ENCODE data around the gene CTSL.
"Not testable (repeated sequence)": the region's sequence is repeated elsewhere in the genome, so short reads cannot be mapped to it uniquely, and the experiment has no call there.

Gene CTSL

GRCh38 chr9:87725356-87725899 is 491 bp upstream of the CTSL start:
- DNase-seq = no peak

- DNase-seq = no peak
These were observed 3.3 kb downstream of the CTSL start for GRCh38 chr9:87729246-87729645.

GRCh38 chr9:87731321-87731720 is 5.4 kb downstream of the CTSL start:
- no peak for DNase-seq

GRCh38 chr9:87732344-87732743 is 6.4 kb downstream of the CTSL start:
- DNase-seq = no peak

GRCh38 chr9:87732756-87733155 is 6.8 kb downstream of the CTSL start:
- no peak for DNase-seq

GRCh38 chr9:87733273-87734052 is 7.5 kb downstream of the CTSL start:
- no peak for DNase-seq

- no peak for DNase-seq
These were observed 8.2 kb downstream of the CTSL start for GRCh38 chr9:87734106-87734505.

GRCh38 chr9:87739546-87739945 is 13.6 kb downstream of the CTSL start:
- no peak for DNase-seq

- no peak for DNase-seq
These were observed 14.3 kb downstream of the CTSL start for GRCh38 chr9:87740209-87740608.

- DNase-seq = no peak
These were observed 15.4 kb downstream of the CTSL start for GRCh38 chr9:87741326-87741725.

GRCh38 chr9:87741891-87742290 is 16.0 kb downstream of the CTSL start:
- DNase-seq = no peak

GRCh38 chr9:87742813-87743428 is 17.0 kb downstream of the CTSL start:
- DNase-seq = no peak

- not testable (repeated sequence) for DNase-seq
These were observed 18.3 kb downstream of the CTSL start for GRCh38 chr9:87744247-87744646.

- no peak for DNase-seq
These were observed 20.3 kb downstream of the CTSL start for GRCh38 chr9:87746186-87746585.

- DNase-seq = no peak
These were observed 23.0 kb downstream of the CTSL start for GRCh38 chr9:87748881-87749280.

- DNase-seq = no peak
These were observed 23.6 kb downstream of the CTSL start for GRCh38 chr9:87749335-87750035.

- DNase-seq = no peak
These were observed 24.8 kb downstream of the CTSL start for GRCh38 chr9:87750726-87751125.

GRCh38 chr9:87751423-87751822 is 25.5 kb downstream of the CTSL start:
- DNase-seq = no peak

- DNase-seq = no peak
These were observed 25.9 kb downstream of the CTSL start for GRCh38 chr9:87751868-87752267.

GRCh38 chr9:87753313-87753712 is 27.4 kb downstream of the CTSL start:
- no peak for DNase-seq

GRCh38 chr9:87758330-87758729 is 32.4 kb downstream of the CTSL start:
- DNase-seq = not testable (repeated sequence)

GRCh38 chr9:87759980-87760379 is 34.1 kb downstream of the CTSL start:
- DNase-seq = not testable (repeated sequence)

GRCh38 chr9:87760529-87760928 is 34.6 kb downstream of the CTSL start:
- no peak for DNase-seq

GRCh38 chr9:87763286-87763685 is 37.4 kb downstream of the CTSL start:
- DNase-seq = no peak

All from NCI-H146 (cell line).